Amygdala (tissue), 56 donors: ENCODE data around the gene PIGBOS1.

ENCODE experiments used
- DNase-seq, 56 donors: peaks; one replicate each; lab custom pipeline; 2025; lab: John Stamatoyannopoulos, UW

PIGBOS1 gene

DNA sequence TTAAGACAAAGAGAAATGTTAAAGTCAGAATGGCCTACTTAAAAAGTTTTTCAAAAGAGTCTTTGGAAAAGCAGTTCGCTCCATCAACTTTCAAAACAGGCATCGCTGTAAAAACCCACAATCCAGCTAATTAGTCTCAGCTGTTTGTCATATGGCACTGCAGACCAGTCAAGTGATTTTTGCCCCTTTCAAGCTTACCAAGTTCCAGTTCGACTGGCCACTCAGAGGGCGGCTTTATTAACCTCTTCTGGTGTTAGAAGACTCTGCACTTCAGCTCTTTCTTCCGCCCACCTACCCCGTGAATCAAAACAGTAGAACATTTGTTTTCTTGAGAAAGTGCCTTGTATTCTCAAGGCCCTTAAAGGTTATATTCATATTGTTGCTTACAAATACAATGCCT is 48.6 kb downstream of the PIGBOS1 start:
- no peak for DNase-seq

DNA sequence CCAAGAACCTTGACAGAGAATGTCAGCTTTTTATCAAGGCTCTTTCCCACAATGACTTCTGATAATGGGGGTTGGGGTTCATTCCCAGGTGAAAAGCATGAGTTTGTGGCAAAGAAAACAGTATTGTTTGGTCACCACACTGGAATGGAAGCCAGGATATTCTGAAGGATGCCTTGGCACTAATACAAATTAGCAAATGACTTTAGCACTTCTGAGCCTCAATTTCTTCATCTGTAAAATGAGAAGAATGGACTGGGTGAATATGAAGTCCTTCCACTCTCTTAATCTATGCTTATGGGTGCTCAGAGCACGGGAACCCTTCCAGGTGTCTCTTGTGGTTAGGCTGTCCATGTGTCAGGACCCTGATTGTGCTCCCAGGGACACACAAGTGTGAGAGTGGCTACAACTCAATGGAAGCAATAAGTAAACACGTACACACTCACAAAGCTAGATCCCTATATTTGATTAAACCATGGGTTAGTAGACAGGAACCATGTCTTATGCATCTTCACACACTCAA is 50.7 kb downstream of the PIGBOS1 start:
- DNase-seq, result no peak

DNA sequence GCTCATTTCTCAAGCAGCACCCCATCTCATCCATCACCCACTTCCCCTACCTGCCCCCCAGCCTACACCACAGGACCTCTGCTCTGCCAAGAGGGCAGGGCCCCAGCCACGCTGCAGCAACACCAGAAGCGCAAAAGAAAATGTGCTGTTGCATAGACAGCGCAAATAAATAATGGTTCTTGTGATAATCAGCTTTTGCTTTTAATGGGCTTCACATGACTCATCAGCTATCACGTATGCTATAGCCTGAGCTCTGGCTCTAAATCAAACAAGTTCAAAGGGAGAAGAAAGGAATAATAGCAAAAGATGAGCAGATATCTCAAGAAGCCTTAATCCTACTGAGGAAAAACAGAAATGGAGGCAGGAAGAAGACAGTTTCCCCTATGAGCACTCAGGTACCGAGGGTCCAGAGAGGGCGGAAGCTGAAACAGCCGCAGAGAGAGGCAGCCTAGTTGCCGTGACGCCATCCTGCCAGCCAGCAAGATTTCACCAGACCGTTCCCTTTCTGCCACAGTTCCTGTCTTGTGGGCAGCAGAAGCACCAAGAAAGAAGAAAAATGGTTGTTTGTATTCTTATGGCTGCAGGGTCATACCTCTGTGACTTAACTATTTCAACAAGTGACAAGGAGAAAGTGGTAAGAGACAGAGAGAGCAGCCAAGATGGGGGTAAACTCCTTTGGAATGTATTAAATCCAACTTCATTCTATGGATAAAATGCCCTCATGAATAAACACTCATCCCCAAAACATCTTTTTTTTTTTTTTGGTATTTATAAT is 51.3 kb downstream of the PIGBOS1 start:
- peak in 9 of 56 donors; percentile 0 to 15 (median 4) for DNase-seq
